IPS-11a (cell line): ENCODE measurements around the gene TRAF6.
"Not testable (repeated sequence)": the region's sequence is repeated elsewhere in the genome, so short reads cannot be mapped to it uniquely, and the experiment has no call there.

Experiments used
- H3K4me3 ChIP-seq: one replicate; pipeline ENCODE4 v1.5.1; 2013; ENCODE audit warnings: low read depth, low read length, control low read depth

The TRAF6 gene

GRCh38 chr11:36493332-36493731 is 16.7 kb downstream of the TRAF6 start:
- H3K4me3 ChIP-seq: no peak overlapping the region

DNA sequence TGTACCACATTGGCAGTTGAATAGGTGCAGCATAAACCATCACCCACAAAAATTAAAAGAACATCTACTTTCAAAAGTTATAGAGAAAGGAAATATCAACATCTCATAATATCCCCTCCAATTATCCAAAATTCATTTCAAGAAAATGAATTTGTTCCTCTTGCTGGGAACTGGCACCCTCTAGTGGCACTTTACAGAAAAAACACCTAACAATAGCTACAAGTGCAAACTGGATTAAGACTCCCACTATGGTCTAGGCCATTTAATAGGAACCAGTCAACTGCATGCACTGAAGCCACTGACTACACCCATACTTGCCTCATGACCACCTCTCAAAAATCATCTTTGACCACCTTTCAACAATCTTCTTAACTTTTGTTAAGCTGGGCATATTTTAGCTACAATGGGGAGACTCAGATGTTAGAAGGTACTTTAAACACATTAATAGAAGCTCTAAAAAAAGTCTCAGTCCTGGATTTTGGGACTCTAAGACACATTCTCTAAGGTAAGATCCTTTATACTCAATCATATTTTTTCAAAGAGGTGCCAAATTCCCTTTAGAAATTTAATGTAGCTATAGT is 17.3 kb downstream of the TRAF6 start:
- H3K4me3 ChIP-seq: no peak overlapping the region

- H3K4me3 ChIP-seq: no peak overlapping the region
Measured at GRCh38 chr11:36490026-36490806, 19.9 kb downstream of the TRAF6 start.

- no peak overlapping the region for H3K4me3 ChIP-seq
Measured at GRCh38 chr11:36488096-36488495, 22.0 kb downstream of the TRAF6 start.

DNA sequence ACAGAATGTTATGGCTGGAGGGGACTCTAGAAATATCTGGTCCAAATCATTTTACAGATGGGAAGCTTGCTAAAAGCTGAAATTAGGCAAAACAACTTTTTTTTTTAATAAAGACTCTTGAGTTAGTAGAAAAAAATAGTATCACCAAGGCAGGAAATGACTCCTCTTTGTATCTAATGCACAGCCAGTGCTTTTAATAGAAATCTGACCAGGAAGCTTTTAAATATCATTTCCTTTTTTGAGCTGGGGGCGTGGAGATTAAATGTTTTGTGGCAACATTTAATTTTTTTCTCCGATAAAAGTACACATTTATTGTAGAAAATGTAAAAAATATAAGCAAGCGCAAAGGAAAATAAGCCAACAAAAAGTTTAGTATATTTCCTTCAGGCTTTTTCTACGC is 22.5 kb downstream of the TRAF6 start:
- H3K4me3 ChIP-seq: no peak overlapping the region

GRCh38 chr11:36485298-36486002 is 24.6 kb downstream of the TRAF6 start:
- H3K4me3 ChIP-seq: no peak overlapping the region

DNA sequence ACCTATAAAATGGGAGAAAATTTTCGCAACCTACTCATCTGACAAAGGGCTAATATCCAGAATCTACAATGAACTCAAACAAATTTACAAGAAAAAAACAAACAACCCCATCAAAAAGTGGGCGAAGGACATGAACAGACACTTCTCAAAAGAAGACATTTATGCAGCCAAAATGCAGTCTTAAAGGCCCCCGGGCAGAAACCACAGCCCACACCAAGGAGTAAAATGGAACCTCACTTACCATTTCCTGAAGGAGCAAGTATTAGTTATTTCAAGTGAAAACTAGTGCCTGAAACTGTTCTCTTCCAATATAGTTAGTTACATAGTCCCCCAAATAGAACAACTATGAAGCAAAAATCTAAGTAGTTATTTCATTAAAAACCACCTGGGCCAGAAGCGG is 27.0 kb downstream of the TRAF6 start:
- H3K4me3 ChIP-seq: not testable (repeated sequence)

DNA sequence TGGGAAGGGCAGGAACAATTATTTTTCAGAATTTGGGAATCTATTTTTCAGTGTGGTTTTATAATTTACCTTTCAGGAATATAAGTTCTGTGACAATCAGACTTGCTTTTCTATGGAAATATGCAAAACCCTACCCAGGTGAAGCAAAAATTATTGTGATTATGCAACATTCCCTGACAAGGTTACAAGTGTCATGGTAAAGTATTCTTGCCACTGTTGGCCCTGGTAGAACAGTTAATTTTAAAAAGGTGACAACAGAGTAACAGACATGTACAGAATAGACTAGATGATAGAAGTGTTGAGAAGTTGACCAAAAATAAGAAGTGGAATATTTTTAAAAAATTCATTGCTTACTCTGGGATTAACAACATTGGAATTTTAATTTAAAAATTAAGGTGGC is 29.2 kb downstream of the TRAF6 start:
- no peak overlapping the region for H3K4me3 ChIP-seq

DNA sequence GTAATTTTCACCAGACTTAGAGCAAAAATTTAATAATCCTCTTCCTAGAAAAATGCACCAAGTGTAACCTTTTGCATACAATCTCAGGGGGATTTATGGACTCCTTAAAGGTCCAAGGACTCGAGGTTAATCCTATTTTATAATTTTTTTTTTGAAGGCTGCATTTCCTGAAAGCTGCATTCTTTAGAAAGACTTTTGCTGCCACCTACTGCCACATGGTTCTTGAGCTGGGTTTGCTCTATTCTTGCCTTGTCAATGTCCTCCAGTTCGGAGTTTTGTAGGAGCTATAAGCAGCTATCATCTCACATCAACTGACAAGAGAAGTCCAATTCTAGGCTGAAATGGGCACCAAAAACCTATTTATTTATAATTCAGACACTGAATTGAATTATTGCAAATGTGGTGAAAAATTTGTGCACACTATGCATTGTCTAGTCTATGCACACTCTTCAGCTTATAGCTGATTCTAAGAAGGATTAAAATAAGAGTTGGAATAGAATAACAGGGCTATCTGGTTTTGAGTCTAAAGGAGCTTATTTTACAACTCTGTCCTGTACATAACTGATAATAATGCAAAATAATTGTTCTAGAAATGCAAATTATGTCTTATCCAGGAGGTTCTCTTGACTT is 31.3 kb downstream of the TRAF6 start:
- H3K4me3 ChIP-seq: no peak overlapping the region

- no peak overlapping the region for H3K4me3 ChIP-seq
Measured at GRCh38 chr11:36475192-36475591, 34.9 kb downstream of the TRAF6 start.

DNA sequence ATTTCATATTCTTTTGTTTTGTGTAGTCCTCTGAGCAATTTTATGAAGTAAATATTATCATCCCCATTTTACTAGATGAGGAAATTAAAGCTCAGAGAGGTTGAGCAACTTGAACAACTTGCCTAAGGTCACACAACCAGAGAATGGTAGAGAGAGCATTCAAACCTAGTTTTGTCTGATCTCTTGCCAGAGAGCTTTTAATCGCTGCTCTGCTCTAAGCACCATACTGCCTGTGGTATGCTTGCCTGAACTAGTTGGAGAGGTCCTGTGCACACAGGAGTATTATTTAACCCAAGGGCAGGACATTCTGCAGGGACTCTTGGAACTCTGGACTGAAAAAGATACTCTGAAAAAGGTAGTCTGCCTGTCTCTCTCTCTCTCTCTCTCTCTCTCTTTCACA is 38.5 kb downstream of the TRAF6 start:
- no peak overlapping the region for H3K4me3 ChIP-seq

GRCh38 chr11:36469881-36470802 is 39.9 kb downstream of the TRAF6 start:
- H3K4me3 ChIP-seq: no peak overlapping the region

GRCh38 chr11:36469063-36469462 is 41.0 kb downstream of the TRAF6 start:
- H3K4me3 ChIP-seq: no peak overlapping the region

- no peak overlapping the region for H3K4me3 ChIP-seq
Measured at GRCh38 chr11:36467916-36468315, 42.2 kb downstream of the TRAF6 start.

DNA sequence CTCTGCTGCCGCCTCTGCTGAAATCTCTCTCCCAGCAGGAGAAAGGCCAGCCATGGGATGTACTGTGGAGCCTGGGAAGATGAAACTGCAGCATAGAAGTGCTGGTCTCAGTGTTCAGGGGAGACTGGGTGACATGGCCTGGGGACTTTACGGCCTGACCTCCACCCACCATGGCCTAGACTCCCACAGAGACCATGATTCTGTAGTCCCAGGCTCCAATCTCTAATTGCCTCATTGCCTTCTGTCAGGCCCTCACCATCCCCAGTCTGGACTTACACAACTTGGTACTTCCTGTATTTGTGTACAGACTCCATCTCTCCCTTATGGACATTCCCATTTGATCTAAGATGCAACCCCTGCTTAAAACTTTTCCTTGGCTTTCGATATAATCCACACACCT is 43.1 kb downstream of the TRAF6 start:
- H3K4me3 ChIP-seq: no peak overlapping the region

GRCh38 chr11:36465449-36466163 is 44.5 kb downstream of the TRAF6 start:
- H3K4me3 ChIP-seq: no peak overlapping the region

DNA sequence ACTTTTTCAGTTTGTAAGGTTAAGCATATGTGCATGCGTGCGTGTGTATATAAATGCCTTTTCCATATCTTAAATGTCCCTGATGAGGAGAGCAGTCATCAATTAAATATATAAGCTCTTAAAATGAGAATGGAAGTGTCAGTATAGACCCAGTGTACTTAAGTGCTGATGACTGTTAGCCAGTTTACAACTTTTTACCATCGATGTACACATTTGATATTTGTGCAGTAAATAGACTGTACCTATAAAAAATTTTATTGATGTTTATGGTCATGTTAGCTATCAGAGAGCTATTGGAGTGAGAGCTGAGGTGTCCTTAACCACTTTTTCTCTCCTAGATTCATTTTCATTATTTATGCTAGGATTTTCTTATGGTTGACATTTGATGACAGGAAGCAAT is 45.4 kb downstream of the TRAF6 start:
- no peak overlapping the region for H3K4me3 ChIP-seq

GRCh38 chr11:36463781-36464180 is 46.3 kb downstream of the TRAF6 start:
- no peak overlapping the region for H3K4me3 ChIP-seq

DNA sequence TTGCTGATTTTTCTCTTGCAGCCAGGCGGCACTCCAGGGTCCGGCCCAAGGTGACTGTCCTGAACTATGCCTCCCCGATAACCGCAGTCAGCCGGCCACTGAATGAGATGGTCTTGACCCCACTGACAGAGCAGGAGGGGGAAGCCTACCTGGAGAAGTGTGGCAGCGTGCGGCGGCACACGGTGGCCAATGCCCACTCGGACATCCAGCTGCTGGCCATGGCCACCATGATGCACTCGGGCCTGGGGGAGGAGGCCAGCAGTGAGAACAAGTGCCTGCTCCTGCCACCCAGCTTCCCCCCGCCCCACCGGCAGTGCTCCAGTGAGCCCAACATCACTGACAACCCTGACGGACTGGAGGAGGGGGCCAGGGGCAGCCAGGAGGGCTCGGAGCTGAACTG is 47.8 kb downstream of the TRAF6 start:
- H3K4me3 ChIP-seq: no peak overlapping the region

- no peak overlapping the region for H3K4me3 ChIP-seq
Measured at GRCh38 chr11:36460220-36460619, 49.9 kb downstream of the TRAF6 start.
